ENCODE results near the gene GJA4. TPM values are rescaled to one million over a fixed set of nuclear protein-coding genes. Genes with fewer than 3 reads are reported as not detected.
A peak's percentile ranks its signal among the peaks of the same experiment; 100 is the strongest.

Gene GJA4
- total and polyA plus RNA-seq, 2 donors (not counting 1 experiment from before 2014, with no cell fraction given): not detected

DNA sequence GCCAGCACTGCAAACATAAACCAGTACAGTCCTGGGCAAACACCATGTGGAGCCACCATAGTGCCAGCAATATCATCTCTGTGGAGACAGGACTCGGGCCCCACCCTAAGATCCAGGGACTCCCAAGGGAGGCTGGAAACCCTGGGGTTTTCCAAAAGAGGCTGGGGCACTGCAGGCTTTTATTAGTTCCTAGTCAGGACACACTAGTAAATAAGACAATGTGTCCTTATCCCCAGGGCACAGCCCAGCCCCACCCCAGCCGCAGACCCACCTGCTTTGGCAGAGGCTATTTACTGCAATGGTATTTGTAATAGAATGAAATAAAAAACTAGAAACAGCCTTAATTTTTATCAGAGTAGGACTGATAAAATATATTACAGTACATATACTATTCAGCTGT lies 12.3 kb upstream of the GJA4 start:
- Histone ChIP-seq H4K20me1 (ENCODE audit: control insufficient read depth, extremely low read depth, insufficient read depth, low read length) (no peaks in the 10 kb centered on the region), H3K4me1 (ENCODE audit: control insufficient read depth, extremely low read depth, insufficient read depth, low read length) (no peaks in the 10 kb centered on the region), H3K9me3 (ENCODE audit: control insufficient read depth, insufficient read depth, low read depth, low read length) (no peaks in the 10 kb centered on the region), H3K36me3 (ENCODE audit: control insufficient read depth, insufficient read depth, low read length) (no peaks in the 10 kb centered on the region), H3K79me2 (ENCODE audit: control insufficient read depth, insufficient read depth, low read length) (no peaks in the 10 kb centered on the region), H2AFZ (ENCODE audit: low read length) (no peak overlapping the region), H3K4me3 (replicated peaks in 1 of 4; ENCODE audit: control extremely low read depth in 1 of 4, insufficient read depth in 1 of 4, low read depth in 3 of 4, low read length in 4 of 4) (no peak overlapping the region), H3K27me3 (ENCODE audit: control insufficient read depth, insufficient read depth, low read length) (peaks cover 28% of the 10 kb centered on the region), H3K9ac (ENCODE audit: insufficient read depth, low read length) (no peak overlapping the region), H3K27ac (ENCODE audit: insufficient read depth, low read length) (no peak overlapping the region), H3K4me2 (ENCODE audit: extremely low read depth, insufficient read depth, low read length) (no peak overlapping the region)
- no peak for DNase-seq (ENCODE audit: low read depth in 2 of 2)
- TF ChIP-seq, protein P1, sequence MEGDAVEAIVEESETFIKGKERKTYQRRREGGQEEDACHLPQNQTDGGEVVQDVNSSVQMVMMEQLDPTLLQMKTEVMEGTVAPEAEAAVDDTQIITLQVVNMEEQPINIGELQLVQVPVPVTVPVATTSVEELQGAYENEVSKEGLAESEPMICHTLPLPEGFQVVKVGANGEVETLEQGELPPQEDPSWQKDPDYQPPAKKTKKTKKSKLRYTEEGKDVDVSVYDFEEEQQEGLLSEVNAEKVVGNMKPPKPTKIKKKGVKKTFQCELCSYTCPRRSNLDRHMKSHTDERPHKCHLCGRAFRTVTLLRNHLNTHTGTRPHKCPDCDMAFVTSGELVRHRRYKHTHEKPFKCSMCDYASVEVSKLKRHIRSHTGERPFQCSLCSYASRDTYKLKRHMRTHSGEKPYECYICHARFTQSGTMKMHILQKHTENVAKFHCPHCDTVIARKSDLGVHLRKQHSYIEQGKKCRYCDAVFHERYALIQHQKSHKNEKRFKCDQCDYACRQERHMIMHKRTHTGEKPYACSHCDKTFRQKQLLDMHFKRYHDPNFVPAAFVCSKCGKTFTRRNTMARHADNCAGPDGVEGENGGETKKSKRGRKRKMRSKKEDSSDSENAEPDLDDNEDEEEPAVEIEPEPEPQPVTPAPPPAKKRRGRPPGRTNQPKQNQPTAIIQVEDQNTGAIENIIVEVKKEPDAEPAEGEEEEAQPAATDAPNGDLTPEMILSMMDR (conservative IDR thresholded peaks at IDR 0.05 in 1 of 2, IDR thresholded peaks at IDR 0.05 in 1 of 2; ENCODE audit: low read depth in 1 of 2, low read length in 2 of 2): no peak
- TF ChIP-seq EZH2 (IDR thresholded peaks at IDR 0.05; ENCODE audit: low read length, missing control alignments): no peak

- Histone ChIP-seq H3K36me3 (ENCODE audit: control insufficient read depth, insufficient read depth, low read length) (no peaks in the 10 kb centered on the region), H3K9me3 (ENCODE audit: control insufficient read depth, insufficient read depth, low read depth, low read length) (no peaks in the 10 kb centered on the region), H3K9ac (ENCODE audit: insufficient read depth, low read length) (peak within 1 kb of the TSS; percentile 7), H3K79me2 (ENCODE audit: control insufficient read depth, insufficient read depth, low read length) (no peaks in the 10 kb centered on the region), H3K27me3 (ENCODE audit: control insufficient read depth, insufficient read depth, low read length) (peaks cover 28% of the 10 kb centered on the region), H2AFZ (ENCODE audit: low read length) (no peak within 1 kb of the TSS), H4K20me1 (ENCODE audit: control insufficient read depth, extremely low read depth, insufficient read depth, low read length) (no peaks in the 10 kb centered on the region), H3K4me3 (replicated peaks in 1 of 4; ENCODE audit: control extremely low read depth in 1 of 4, insufficient read depth in 1 of 4, low read depth in 3 of 4, low read length in 4 of 4) (no peak within 1 kb of the TSS), H3K4me2 (ENCODE audit: extremely low read depth, insufficient read depth, low read length) (peak within 1 kb of the TSS; percentile 25), H3K27ac (ENCODE audit: insufficient read depth, low read length) (no peak within 1 kb of the TSS), H3K4me1 (ENCODE audit: control insufficient read depth, extremely low read depth, insufficient read depth, low read length) (no peaks in the 10 kb centered on the region)
- peak in 1 of 2 donors; percentile 15 for DNase-seq (ENCODE audit: low read depth in 2 of 2)
- TF ChIP-seq, protein P1 (conservative IDR thresholded peaks at IDR 0.05 in 1 of 2, IDR thresholded peaks at IDR 0.05 in 1 of 2; ENCODE audit: low read depth in 1 of 2, low read length in 2 of 2): no peak
- peak; percentile 89 for TF ChIP-seq EZH2 (IDR thresholded peaks at IDR 0.05; ENCODE audit: low read length, missing control alignments)
Observed at GRCh38 chr1:34781071-34781843, 11.5 kb upstream of the GJA4 start, which contains the start of gene GJB3. GJB3 (plus strand) TSS chr1:34781214; CDS start chr1:34784763, 3,549 bp downstream.

DNA sequence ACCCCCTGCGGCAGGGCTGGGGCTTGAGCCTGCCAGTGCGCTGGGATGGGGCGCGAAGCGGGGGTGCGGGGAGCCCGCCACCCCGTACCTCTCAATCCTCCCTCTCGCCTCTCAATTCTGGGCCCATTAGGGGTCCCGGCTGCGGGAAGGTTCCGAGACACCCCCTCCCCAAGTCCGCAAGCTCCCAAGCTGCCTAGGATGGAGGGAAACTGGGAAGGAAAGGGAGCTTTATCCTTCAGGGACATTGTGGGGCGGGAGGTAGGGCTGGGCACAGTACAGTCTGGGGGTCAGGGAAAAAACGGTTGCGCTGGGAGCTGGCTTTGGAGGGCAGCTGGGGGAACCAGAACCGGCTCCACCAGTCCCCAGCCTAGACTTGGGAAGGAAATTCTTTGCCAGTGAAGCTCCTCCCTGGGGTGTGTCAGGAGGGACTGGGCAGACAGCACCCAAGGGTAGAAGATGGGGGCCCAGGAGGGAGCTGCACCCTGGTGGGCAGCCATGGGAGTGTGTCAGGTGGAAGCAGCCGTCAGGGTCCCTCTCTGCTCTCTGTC lies 10.9 kb upstream of the GJA4 start:
- Histone ChIP-seq H3K79me2 (ENCODE audit: control insufficient read depth, insufficient read depth, low read length) (no peaks in the 10 kb centered on the region), H4K20me1 (ENCODE audit: control insufficient read depth, extremely low read depth, insufficient read depth, low read length) (no peaks in the 10 kb centered on the region), H3K4me3 (replicated peaks in 1 of 4; ENCODE audit: control extremely low read depth in 1 of 4, insufficient read depth in 1 of 4, low read depth in 3 of 4, low read length in 4 of 4) (no peak overlapping the region), H3K9me3 (ENCODE audit: control insufficient read depth, insufficient read depth, low read depth, low read length) (no peaks in the 10 kb centered on the region), H2AFZ (ENCODE audit: low read length) (no peak overlapping the region), H3K27me3 (ENCODE audit: control insufficient read depth, insufficient read depth, low read length) (peaks cover 28% of the 10 kb centered on the region), H3K9ac (ENCODE audit: insufficient read depth, low read length) (no peak overlapping the region), H3K27ac (ENCODE audit: insufficient read depth, low read length) (no peak overlapping the region), H3K4me2 (ENCODE audit: extremely low read depth, insufficient read depth, low read length) (no peak overlapping the region), H3K36me3 (ENCODE audit: control insufficient read depth, insufficient read depth, low read length) (no peaks in the 10 kb centered on the region), H3K4me1 (ENCODE audit: control insufficient read depth, extremely low read depth, insufficient read depth, low read length) (no peaks in the 10 kb centered on the region)
- DNase-seq (ENCODE audit: low read depth in 2 of 2): no peak
- TF ChIP-seq, protein P1 (conservative IDR thresholded peaks at IDR 0.05 in 1 of 2, IDR thresholded peaks at IDR 0.05 in 1 of 2; ENCODE audit: low read depth in 1 of 2, low read length in 2 of 2): no peak
- peak; percentile 26 for TF ChIP-seq EZH2 (IDR thresholded peaks at IDR 0.05; ENCODE audit: low read length, missing control alignments)

All from fibroblast of lung (primary cell).